Fibroblast of skin of abdomen (primary cell): Measurements from ENCODE around the gene OR9Q1.
"Not testable (repeated sequence)": the region's sequence is repeated elsewhere in the genome, so short reads cannot be mapped to it uniquely, and the experiment has no call there.

Source experiments
- DNase-seq: peaks from one replicate; pipeline ENCODE4 v3.0.0-alpha.2; 2013

OR9Q1 gene

GRCh38 chr11:58135171-58135570, 111.5 kb downstream of the OR9Q1 start:
- no peak for DNase-seq

- no peak for DNase-seq
Observed at GRCh38 chr11:58142761-58143160, 119.1 kb downstream of the OR9Q1 start.

GRCh38 chr11:58152781-58153180, 129.1 kb downstream of the OR9Q1 start:
- DNase-seq, result no peak

- DNase-seq, result no peak
Observed at GRCh38 chr11:58164389-58164788, 140.7 kb downstream of the OR9Q1 start.

GRCh38 chr11:58164990-58165389, 141.3 kb downstream of the OR9Q1 start:
- no peak for DNase-seq

- no peak for DNase-seq
Observed at GRCh38 chr11:58165504-58166106, 141.9 kb downstream of the OR9Q1 start.

GRCh38 chr11:58177409-58178054, 153.9 kb downstream of the OR9Q1 start:
- DNase-seq, result no peak

GRCh38 chr11:58178444-58178843, 154.8 kb downstream of the OR9Q1 start:
- DNase-seq, result no peak

GRCh38 chr11:58179648-58180047, 156.0 kb downstream of the OR9Q1 start:
- DNase-seq, result no peak

GRCh38 chr11:58186938-58187337, 163.3 kb downstream of the OR9Q1 start:
- no peak for DNase-seq

GRCh38 chr11:58188770-58189169, 165.1 kb downstream of the OR9Q1 start, which contains the start of gene OR9Q2:
Gene OR9Q2, plus strand, starts transcription at chr11:58189070. Its CDS starts 1,421 bp downstream, at chr11:58190491.
- DNase-seq, result no peak

GRCh38 chr11:58192229-58192628, 168.5 kb downstream of the OR9Q1 start:
- DNase-seq, result no peak

- DNase-seq, result no peak
Observed at GRCh38 chr11:58193391-58193790, 169.7 kb downstream of the OR9Q1 start.

- no peak for DNase-seq
Observed at GRCh38 chr11:58195939-58196338, 172.3 kb downstream of the OR9Q1 start.

GRCh38 chr11:58199271-58199670, 175.6 kb downstream of the OR9Q1 start:
- no peak for DNase-seq

- DNase-seq, result no peak
Observed at GRCh38 chr11:58204042-58204441, 180.4 kb downstream of the OR9Q1 start, which contains the start of gene OR1S2. Gene OR1S2, minus strand, starts transcription at chr11:58204142. Its CDS starts 0 bp downstream, at chr11:58204142.

GRCh38 chr11:58212420-58212819, 188.7 kb downstream of the OR9Q1 start, which contains the start of gene OR1S1:
Gene OR1S1, plus strand, starts transcription at chr11:58212720.
- not testable (repeated sequence) for DNase-seq

- no peak for DNase-seq
Observed at GRCh38 chr11:58216476-58216875, 192.8 kb downstream of the OR9Q1 start.

GRCh38 chr11:58222721-58223120, 199.0 kb downstream of the OR9Q1 start:
- no peak for DNase-seq

GRCh38 chr11:58227956-58228615, 204.4 kb downstream of the OR9Q1 start:
- no peak for DNase-seq
